Ishikawa (cell line): ENCODE data around the gene ZBTB38.

Experiments used
- CEBPB ChIP-seq: IDR thresholded peaks from 2 replicates; pipeline ENCODE4 v1.6.1; 2012
- CREB1 ChIP-seq: IDR thresholded peaks from 2 replicates; pipeline ENCODE4 v1.6.1; 2012; ENCODE audit warnings: low read depth

DNA sequence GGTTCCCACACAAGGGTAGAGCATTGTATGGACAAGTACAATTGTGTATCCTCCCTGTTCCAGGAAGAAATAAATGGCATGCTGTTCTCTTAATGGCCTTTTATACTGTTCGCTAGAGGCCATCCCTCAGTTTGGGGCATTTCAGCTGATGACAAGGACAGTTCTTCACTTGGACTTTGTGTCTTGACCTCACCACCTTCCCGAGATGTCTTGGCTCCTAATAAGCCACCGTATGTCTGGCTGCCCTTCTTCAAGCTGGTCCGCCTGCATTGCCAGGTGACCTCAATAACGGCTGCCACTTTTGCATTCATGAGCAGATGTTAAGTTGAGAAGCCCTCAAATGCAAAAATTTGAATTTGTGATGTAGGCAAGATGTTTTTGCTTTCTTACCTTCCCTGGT is 24.1 kb downstream of the ZBTB38 start:
- TF ChIP-seq CEBPB (no peak), CREB1 (no peak)
